HT-29 (cell line): ENCODE results near the gene ADAMTSL2. TPM values are rescaled to one million over a fixed set of nuclear protein-coding genes. Genes with fewer than 3 reads are reported as not detected.

Experiments used
- DNase-seq: peaks from one replicate; pipeline ENCODE4 v3.0.0-alpha.2; 2015; ENCODE audit warnings: low spot score
- total RNA-seq: library from RNA; depleted of rRNA; stranded (reverse); fragments of >200 nt; shearing (Covaris generic); gene quantifications from 2 replicates; pipeline ENCODE4 v1.2.3, GENCODE V29; 2014; rRNA removed

Gene ADAMTSL2
- total RNA-seq, 1 experiment from 2014 or later: 0.25 TPM

DNA sequence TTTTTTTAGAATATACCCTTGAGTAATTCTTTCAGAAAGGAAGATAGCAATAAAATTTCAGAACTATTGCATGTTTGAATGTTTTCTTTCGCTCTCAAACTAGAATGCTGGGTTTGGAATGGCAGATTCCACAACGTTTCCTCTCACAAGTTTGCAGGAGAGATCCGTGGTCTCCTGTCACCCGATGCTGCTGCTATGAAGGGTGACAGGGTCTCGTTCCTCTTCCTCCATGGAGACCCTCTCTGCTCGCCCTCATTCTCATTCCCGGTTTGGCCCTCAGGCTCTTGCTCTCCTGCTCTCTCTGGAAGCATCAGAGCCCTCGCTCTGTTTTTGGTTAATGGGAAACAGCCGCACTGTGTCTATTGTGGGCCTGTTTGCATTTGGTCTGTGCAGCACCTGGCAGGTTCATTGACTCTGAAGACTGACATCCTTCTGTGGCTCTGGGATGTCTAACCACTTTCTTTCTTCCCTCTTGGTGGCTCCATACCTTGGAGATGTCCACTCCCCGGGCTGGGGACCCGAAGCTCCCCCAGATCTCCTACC, 87.3 kb downstream of the ADAMTSL2 start:
- no peak for DNase-seq

- no peak for DNase-seq
Measured at GRCh38 chr9:133622555-133622954, 88.1 kb downstream of the ADAMTSL2 start.

Other genes with a start within 250 kb of the ADAMTSL2 start
- gene SURF6, start 198.5 kb upstream of the ADAMTSL2 start, total RNA-seq: 30.4 and 32.1 TPM in 2 replicates
- gene MED22, start 186.6 kb upstream of the ADAMTSL2 start, total RNA-seq: 55.0 and 58.8 TPM in 2 replicates
- 2,195 and 2,237 TPM in 2 replicates for gene RPL7A, start 186.5 kb upstream of the ADAMTSL2 start, total RNA-seq
- 27.7 and 32.7 TPM in 2 replicates for gene SURF1, start 178.2 kb upstream of the ADAMTSL2 start, total RNA-seq
- gene SURF2, start 178.2 kb upstream of the ADAMTSL2 start, total RNA-seq: 94.2 and 135 TPM in 2 replicates
- gene SURF4, start 158.6 kb upstream of the ADAMTSL2 start, total RNA-seq: 297 and 299 TPM in 2 replicates
- gene STKLD1, start 158.3 kb upstream of the ADAMTSL2 start, total RNA-seq: not detected in 2 replicates
- 30.7 and 32.3 TPM in 2 replicates for gene REXO4, start 116.7 kb upstream of the ADAMTSL2 start, total RNA-seq
- 0.39 and 1.0 TPM in 2 replicates for gene ADAMTS13, start 112.3 kb upstream of the ADAMTSL2 start, total RNA-seq
- gene CACFD1, start 74.7 kb upstream of the ADAMTSL2 start, total RNA-seq: 48.0 and 59.5 TPM in 2 replicates
- gene SLC2A6, start 55.6 kb upstream of the ADAMTSL2 start, total RNA-seq: 12.5 and 14.4 TPM in 2 replicates
- gene MYMK, start 9.7 kb upstream of the ADAMTSL2 start, total RNA-seq: not detected in 2 replicates
- gene FAM163B, start 74.7 kb downstream of the ADAMTSL2 start, total RNA-seq: not detected in 2 replicates
- gene DBH, start 101.7 kb downstream of the ADAMTSL2 start, total RNA-seq: not detected in 2 replicates
- 2.5 and 2.7 TPM in 2 replicates for gene SARDH, start 203.6 kb downstream of the ADAMTSL2 start, total RNA-seq